Bone marrow (tissue), 2 donors: ENCODE data around the gene HOXB1.
"Not testable (repeated sequence)": the region's sequence is repeated elsewhere in the genome, so short reads cannot be mapped to it uniquely, and the experiment has no call there.

Source experiments
- DNase-seq, 2 donors: peaks; one replicate each; lab custom pipeline; 2025; lab: John Stamatoyannopoulos, UW

The HOXB1 gene

GRCh38 chr17:48543107-48543853, 12.5 kb upstream of the HOXB1 start:
- DNase-seq, result peak in 1 of 2 donors; percentile 83

GRCh38 chr17:48542698-48543106, 11.9 kb upstream of the HOXB1 start:
- DNase-seq, result no peak

- DNase-seq, result peak in 1 of 2 donors; percentile 58
These were observed 11.4 kb upstream of the HOXB1 start for GRCh38 chr17:48542114-48542656.

- DNase-seq, result peak in 1 of 2 donors; percentile 71
These were observed 10.8 kb upstream of the HOXB1 start for GRCh38 chr17:48541577-48542113.

- no peak for DNase-seq
These were observed 10.3 kb upstream of the HOXB1 start for GRCh38 chr17:48541036-48541576.

GRCh38 chr17:48540213-48540612, 9.4 kb upstream of the HOXB1 start:
- DNase-seq, result no peak

GRCh38 chr17:48539177-48539576, 8.4 kb upstream of the HOXB1 start:
- DNase-seq, result no peak

- DNase-seq, result no peak
These were observed 6.5 kb upstream of the HOXB1 start for GRCh38 chr17:48537316-48537715.

GRCh38 chr17:48535793-48536559, 5.2 kb upstream of the HOXB1 start:
- DNase-seq, result not testable (repeated sequence)

- no peak for DNase-seq
These were observed 1.4 kb upstream of the HOXB1 start for GRCh38 chr17:48532261-48532660.

GRCh38 chr17:48530208-48530886, 464 bp downstream of the HOXB1 start:
- DNase-seq, result no peak

GRCh38 chr17:48529683-48530009, 1.2 kb downstream of the HOXB1 start:
- DNase-seq, result no peak

GRCh38 chr17:48528936-48529682, 1.7 kb downstream of the HOXB1 start:
- DNase-seq, result no peak

GRCh38 chr17:48528153-48528935, 2.5 kb downstream of the HOXB1 start:
- DNase-seq, result no peak

GRCh38 chr17:48527547-48527932, 3.3 kb downstream of the HOXB1 start:
- DNase-seq, result no peak

- DNase-seq, result no peak
These were observed 3.9 kb downstream of the HOXB1 start for GRCh38 chr17:48526608-48527546.

GRCh38 chr17:48523010-48523409, 7.8 kb downstream of the HOXB1 start:
- DNase-seq, result no peak

- DNase-seq, result no peak
These were observed 8.7 kb downstream of the HOXB1 start for GRCh38 chr17:48522031-48522653.

GRCh38 chr17:48520631-48521079, 10.2 kb downstream of the HOXB1 start:
- no peak for DNase-seq
